Keratinocyte (primary cell): ENCODE data around the gene ACCS. TPM values are rescaled to one million over a fixed set of nuclear protein-coding genes. Genes with fewer than 3 reads are reported as not detected.

Experiments
- DNase-seq: peaks from one replicate; pipeline ENCODE4 v3.0.0-alpha.2; 2011; ENCODE audit warnings: low read depth, missing footprints, low spot score
- FAIRE-seq: peaks from 2 replicates; lab custom pipeline; 2011; peaks lifted over from hg19 to GRCh38; lab: Jason Lieb, UNC
- H2AFZ ChIP-seq: 2 replicates; pipeline ENCODE4 v1.6.0; 2012; ENCODE audit warnings: low read length, control low read depth, inconsistent platforms; ENCODE audit not compliant: control insufficient read depth
- H3K27ac ChIP-seq: 2 replicates; pipeline ENCODE4 v1.5.1; 2011; ENCODE audit warnings: low read length; ENCODE audit not compliant: control insufficient read depth, insufficient read depth
- H3K27me3 ChIP-seq: 3 replicates; pipeline ENCODE4 v1.6.0; 2011; ENCODE audit warnings: low read length; ENCODE audit not compliant: control insufficient read depth, insufficient read depth; ENCODE audit errors: extremely low read depth
- H3K36me3 ChIP-seq, 2 experiments: 2 replicates in 1 of 2; 3 replicates in 1 of 2; pipeline ENCODE4 v1.5.1; 2011; ENCODE audit warnings: low read length in 2 of 2, mild to moderate bottlenecking in 1 of 2; ENCODE audit not compliant: control insufficient read depth in 2 of 2, insufficient read depth in 2 of 2; ENCODE audit errors: extremely low read depth in 1 of 2
- H3K4me1 ChIP-seq: 3 replicates; pipeline ENCODE4 v1.5.1; 2011; ENCODE audit warnings: low read length; ENCODE audit not compliant: control insufficient read depth, insufficient read depth; ENCODE audit errors: extremely low read depth
- H3K4me2 ChIP-seq: 3 replicates; pipeline ENCODE4 v1.6.0; 2011; ENCODE audit warnings: low read depth, low read length; ENCODE audit not compliant: control insufficient read depth, insufficient read depth; ENCODE audit errors: extremely low read depth
- H3K4me3 ChIP-seq, 3 experiments: fragments of 200-600 bp in 1 of 3; sonication (generic) in 1 of 3; 2 replicates in 2 of 3; 3 replicates in 1 of 3; pipeline ENCODE4 v1.5.1; 2011 to 2016; ENCODE audit warnings: low read length in 3 of 3, mild to moderate bottlenecking in 3 of 3, control low read depth in 2 of 3, inconsistent platforms in 1 of 3, low read depth in 1 of 3, mixed read lengths in 1 of 3, mixed run types in 1 of 3, moderate library complexity in 1 of 3; ENCODE audit not compliant: control insufficient read depth in 2 of 3, insufficient read depth in 2 of 3; ENCODE audit errors: extremely low read depth in 1 of 3
- H3K79me2 ChIP-seq: 2 replicates; pipeline ENCODE4 v1.6.0; 2012; ENCODE audit warnings: low read length; ENCODE audit not compliant: control insufficient read depth, insufficient read depth
- H3K9ac ChIP-seq: 3 replicates; pipeline ENCODE4 v1.6.0; 2011; ENCODE audit warnings: low read length; ENCODE audit not compliant: control insufficient read depth, insufficient read depth; ENCODE audit errors: extremely low read depth
- H3K9me1 ChIP-seq: 3 replicates; pipeline ENCODE4 v1.6.0; 2011; ENCODE audit warnings: low read length; ENCODE audit not compliant: control insufficient read depth, insufficient read depth; ENCODE audit errors: extremely low read depth
- H3K9me3 ChIP-seq: 2 replicates; pipeline ENCODE4 v1.5.1; 2012; ENCODE audit warnings: low read depth, low read length; ENCODE audit not compliant: control insufficient read depth
- H4K20me1 ChIP-seq: 3 replicates; pipeline ENCODE4 v1.6.0; 2011; ENCODE audit warnings: low read length; ENCODE audit not compliant: control insufficient read depth, insufficient read depth; ENCODE audit errors: extremely low read depth
- CTCF ChIP-seq, 3 experiments: IDR thresholded peaks in 1 of 3; conservative IDR thresholded peaks in 1 of 3; optimal IDR thresholded peaks in 1 of 3; 2 replicates in 2 of 3; 3 replicates in 1 of 3; pipeline versions ENCODE3 to v1.5.1; 2011; ENCODE audit warnings: low read length in 3 of 3, mild to moderate bottlenecking in 3 of 3, moderate library complexity in 2 of 3, control low read depth in 1 of 3, inconsistent platforms in 1 of 3; ENCODE audit not compliant: insufficient read depth in 2 of 3; ENCODE audit errors: extremely low read depth in 1 of 3
- EZH2 ChIP-seq: IDR thresholded peaks from one replicate; pipeline ENCODE4 v1.6.1; 2012; ENCODE audit warnings: inconsistent platforms, mild to moderate bottlenecking, low read length, moderate library complexity
- dilution Hi-C: fragments of 300-500 bp; cut with MboI; formaldehyde crosslinking; loops from one replicate; pipeline ENCODE4 v1.7.0; 2020; ENCODE audit warnings: low sequenced_read_pairs; ENCODE audit not compliant: extremely low pct_ligation_motif_present
- polyA plus RNA-seq, 5 experiments: library from polyadenylated mRNA; depleted of rRNA in 3 of 5; stranded (reverse) in 3 of 5; stranded (forward) in 1 of 5; unstranded in 1 of 5; fragments of >200 nt; gene quantifications; 1 replicate in 1 of 5; 2 replicates in 3 of 5; 3 replicates in 1 of 5; pipeline versions ENCODE4 v1.2.1 to v1.2.3, GENCODE V29; 2011 to 2012; ENCODE audit warnings: missing spikeins in 2 of 5, low read depth in 1 of 5, low replicate concordance in 1 of 5

ACCS gene
- polyA plus RNA-seq, 1 donor (not counting 4 experiments of a cell fraction or from before 2014, with no cell fraction given) = 4.1 TPM

GRCh38 chr11:44110231-44110679 lies 44.2 kb downstream of the ACCS start:
- no peak overlapping the region for H3K4me3 ChIP-seq
- peaks cover 19 to 20% of the 10 kb centered on the region in 2 experiments for H3K36me3 ChIP-seq
- H3K27me3 ChIP-seq = no peaks in the 10 kb centered on the region
- H4K20me1 ChIP-seq = peaks cover 12% of the 10 kb centered on the region
- H3K4me1 ChIP-seq = no peaks in the 10 kb centered on the region
- H3K79me2 ChIP-seq = peaks cover 26% of the 10 kb centered on the region
- dilution Hi-C loops = no loop called here
- no peak for DNase-seq
- no peak overlapping the region for H2AFZ ChIP-seq
- H3K9me1 ChIP-seq = no peaks in the 10 kb centered on the region
- H3K27ac ChIP-seq = no peak overlapping the region
- H3K4me2 ChIP-seq = no peak overlapping the region
- no peak for TF ChIP-seq EZH2
- peak; percentile 70 to 80 (median 78) for TF ChIP-seq CTCF (optimal IDR thresholded peaks at IDR 0.05 in 1 of 3, IDR thresholded peaks at IDR 0.05 in 1 of 3, conservative IDR thresholded peaks at IDR 0.05 in 1 of 3; ENCODE audit: extremely low read depth in 1 of 3, insufficient read depth in 2 of 3, low read length in 3 of 3)
- H3K9me3 ChIP-seq = no peaks in the 10 kb centered on the region
- FAIRE-seq = peak; percentile 43
- H3K9ac ChIP-seq = no peak overlapping the region

GRCh38 chr11:44112091-44112821 lies 46.2 kb downstream of the ACCS start:
- Histone ChIP-seq H4K20me1 (peaks cover 12% of the 10 kb centered on the region), H3K79me2 (peaks cover 19% of the 10 kb centered on the region), H3K36me3 (peaks cover 20 to 23% of the 10 kb centered on the region in 2 experiments), H3K4me3 (no peak overlapping the region), H3K4me2 (no peak overlapping the region), H3K4me1 (no peaks in the 10 kb centered on the region), H3K27ac (no peak overlapping the region), H3K9ac (no peak overlapping the region), H3K9me1 (no peaks in the 10 kb centered on the region), H3K27me3 (no peaks in the 10 kb centered on the region), H3K9me3 (no peaks in the 10 kb centered on the region), H2AFZ (no peak overlapping the region)
- TF ChIP-seq EZH2 (no peak), CTCF (optimal IDR thresholded peaks at IDR 0.05 in 1 of 3, IDR thresholded peaks at IDR 0.05 in 1 of 3, conservative IDR thresholded peaks at IDR 0.05 in 1 of 3; ENCODE audit: extremely low read depth in 1 of 3, insufficient read depth in 2 of 3, low read length in 3 of 3) (no peak)
- dilution Hi-C loops = no loop called here
- DNase-seq (no peak), FAIRE-seq (peak; percentile 80)
